Endothelial cell of umbilical vein (primary cell): ENCODE data around the gene MCM5.

ENCODE experiments used
- EZH2 ChIP-seq: IDR thresholded peaks from 2 replicates; pipeline ENCODE4 v1.6.1; 2012; ENCODE audit warnings: borderline replicate concordance, low read depth, mild to moderate bottlenecking, moderate library complexity, low read length, inconsistent platforms; ENCODE audit not compliant: severe bottlenecking
- POLR2A ChIP-seq: IDR thresholded peaks from 2 replicates; pipeline ENCODE4 v1.6.1; 2012; ENCODE audit warnings: low read depth, mild to moderate bottlenecking, control low read depth, low read length
- POLR2AphosphoS5 ChIP-seq: IDR thresholded peaks from 2 replicates; pipeline ENCODE4 v1.6.1; 2012; ENCODE audit warnings: low read depth, mild to moderate bottlenecking, control low read depth, low read length, moderate library complexity; ENCODE audit not compliant: insufficient read depth
- TF ChIP-seq, protein P1 (sequence below), 2 donors: IDR thresholded peaks; 1 replicate in 1 of 2; 2 replicates in 1 of 2; pipeline ENCODE4 v1.5.1; 2011; ENCODE audit warnings: low read length in 2 of 2, mild to moderate bottlenecking in 2 of 2, moderate library complexity in 2 of 2, control low read depth in 1 of 2, inconsistent platforms in 1 of 2, low read depth in 1 of 2; ENCODE audit not compliant: insufficient read depth in 1 of 2; ENCODE audit errors: extremely low read depth in 1 of 2
- TF ChIP-seq, protein P2 (sequence below): IDR thresholded peaks from 2 replicates; pipeline ENCODE4 v1.6.1; 2011; ENCODE audit not compliant: insufficient read depth, insufficient read length

DNA sequence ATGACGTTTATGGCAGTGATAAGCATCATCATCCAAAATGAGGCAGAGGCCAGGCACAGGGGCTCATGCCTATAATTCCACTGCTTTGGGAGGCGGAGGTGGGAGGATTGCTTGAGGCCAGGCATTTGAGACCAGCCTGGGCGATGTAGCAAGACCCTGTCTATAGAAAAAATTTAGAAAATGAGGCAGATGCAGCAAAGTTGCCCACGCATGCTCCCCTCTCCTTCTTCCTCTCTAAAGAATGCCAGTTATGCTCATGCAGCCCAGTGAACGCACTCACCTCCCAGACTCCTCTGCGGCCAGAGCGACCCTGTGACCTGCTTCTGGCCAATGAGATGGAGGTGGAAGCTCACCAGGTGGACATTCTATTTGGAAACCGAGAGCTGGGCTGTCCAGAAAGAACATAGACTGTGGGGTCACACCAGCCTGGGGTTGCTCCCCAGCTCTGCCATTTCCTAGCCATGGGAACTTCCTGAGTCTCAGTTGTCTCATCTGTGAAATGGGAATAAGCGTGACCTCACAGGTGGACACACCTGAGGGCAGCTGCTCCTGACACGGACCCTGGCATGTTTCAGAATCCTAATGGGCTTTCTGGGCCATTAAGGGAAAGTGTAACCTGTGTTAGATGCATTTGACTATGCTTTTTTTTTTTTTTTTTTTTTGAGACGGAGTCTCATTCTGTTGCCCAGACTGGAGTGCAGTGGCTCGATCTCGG is 44.9 kb downstream of the MCM5 start:
- TF ChIP-seq, protein P1, sequence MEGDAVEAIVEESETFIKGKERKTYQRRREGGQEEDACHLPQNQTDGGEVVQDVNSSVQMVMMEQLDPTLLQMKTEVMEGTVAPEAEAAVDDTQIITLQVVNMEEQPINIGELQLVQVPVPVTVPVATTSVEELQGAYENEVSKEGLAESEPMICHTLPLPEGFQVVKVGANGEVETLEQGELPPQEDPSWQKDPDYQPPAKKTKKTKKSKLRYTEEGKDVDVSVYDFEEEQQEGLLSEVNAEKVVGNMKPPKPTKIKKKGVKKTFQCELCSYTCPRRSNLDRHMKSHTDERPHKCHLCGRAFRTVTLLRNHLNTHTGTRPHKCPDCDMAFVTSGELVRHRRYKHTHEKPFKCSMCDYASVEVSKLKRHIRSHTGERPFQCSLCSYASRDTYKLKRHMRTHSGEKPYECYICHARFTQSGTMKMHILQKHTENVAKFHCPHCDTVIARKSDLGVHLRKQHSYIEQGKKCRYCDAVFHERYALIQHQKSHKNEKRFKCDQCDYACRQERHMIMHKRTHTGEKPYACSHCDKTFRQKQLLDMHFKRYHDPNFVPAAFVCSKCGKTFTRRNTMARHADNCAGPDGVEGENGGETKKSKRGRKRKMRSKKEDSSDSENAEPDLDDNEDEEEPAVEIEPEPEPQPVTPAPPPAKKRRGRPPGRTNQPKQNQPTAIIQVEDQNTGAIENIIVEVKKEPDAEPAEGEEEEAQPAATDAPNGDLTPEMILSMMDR (IDR thresholded peaks at IDR 0.05; ENCODE audit: extremely low read depth in 1 of 2, insufficient read depth in 1 of 2, low read depth in 1 of 2, low read length in 2 of 2): no peak
- TF ChIP-seq POLR2A: no peak
- no peak for TF ChIP-seq EZH2
- TF ChIP-seq POLR2AphosphoS5: no peak
- TF ChIP-seq, protein P2, sequence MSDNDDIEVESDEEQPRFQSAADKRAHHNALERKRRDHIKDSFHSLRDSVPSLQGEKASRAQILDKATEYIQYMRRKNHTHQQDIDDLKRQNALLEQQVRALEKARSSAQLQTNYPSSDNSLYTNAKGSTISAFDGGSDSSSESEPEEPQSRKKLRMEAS: no peak
